ENCODE results near the gene JSRP1. TPM values are rescaled to one million over a fixed set of nuclear protein-coding genes. Genes with fewer than 3 reads are reported as not detected.

JSRP1 gene
- total and polyA plus RNA-seq, 2 donors from 2014 or later = 0.37 to 5.0 TPM

GRCh38 chr19:2230807-2231533 is 25.2 kb downstream of the JSRP1 start:
- DNase-seq (no peak), FAIRE-seq (no peak)
- peaks cover 0 to 5% (median 3%) of the 10 kb centered on the region in 3 donors for H3K36me3 ChIP-seq (ENCODE audit: control insufficient read depth in 2 of 3, insufficient read depth in 3 of 3, low read length in 3 of 3)
- H3K27me3 ChIP-seq (ENCODE audit: control insufficient read depth, insufficient read depth, low read length) = no peaks in the 10 kb centered on the region
- H3K9me3 ChIP-seq (ENCODE audit: control insufficient read depth in 2 of 3, insufficient read depth in 1 of 3, low read length in 3 of 3) = no peaks in the 10 kb centered on the region
- peaks cover 0 to 24% (median 0%) of the 10 kb centered on the region in 3 donors for H3K4me1 ChIP-seq (ENCODE audit: control insufficient read depth in 2 of 3, insufficient read depth in 2 of 3, low read depth in 1 of 3, low read length in 3 of 3)
- intact Hi-C loops (cut with DNase I) = no loop called here
- H3K27ac ChIP-seq (ENCODE audit: low read depth in 2 of 2, low read length in 2 of 2) = no peak overlapping the region
- no peak overlapping the region for H3K4me3 ChIP-seq (ENCODE audit: low read length in 3 of 3)
- TF ChIP-seq CTCF (IDR thresholded peaks at IDR 0.05; ENCODE audit: borderline replicate concordance, extremely low read depth, insufficient read depth) = no peak
- H3K9ac ChIP-seq (ENCODE audit: low read length in 3 of 3) = no peak overlapping the region

GRCh38 chr19:2230033-2230531 is 26.1 kb downstream of the JSRP1 start:
- intact Hi-C loops (cut with DNase I) = no loop called here
- no peak for TF ChIP-seq CTCF (IDR thresholded peaks at IDR 0.05; ENCODE audit: borderline replicate concordance, extremely low read depth, insufficient read depth)

GRCh38 chr19:2229103-2230032 is 26.8 kb downstream of the JSRP1 start:
- DNase-seq (no peak), FAIRE-seq (no peak)
- intact Hi-C loops (cut with DNase I) = no loop called here
- peaks cover 0 to 18% (median 0%) of the 10 kb centered on the region in 3 donors for H3K4me1 ChIP-seq (ENCODE audit: control insufficient read depth in 2 of 3, insufficient read depth in 2 of 3, low read depth in 1 of 3, low read length in 3 of 3)
- no peaks in the 10 kb centered on the region for H3K9me3 ChIP-seq (ENCODE audit: control insufficient read depth in 2 of 3, insufficient read depth in 1 of 3, low read length in 3 of 3)
- H3K27ac ChIP-seq (ENCODE audit: low read depth in 2 of 2, low read length in 2 of 2) = no peak overlapping the region
- no peak overlapping the region for H3K9ac ChIP-seq (ENCODE audit: low read length in 3 of 3)
- peaks cover 0 to 8% (median 3%) of the 10 kb centered on the region in 3 donors for H3K36me3 ChIP-seq (ENCODE audit: control insufficient read depth in 2 of 3, insufficient read depth in 3 of 3, low read length in 3 of 3)
- no peaks in the 10 kb centered on the region for H3K27me3 ChIP-seq (ENCODE audit: control insufficient read depth, insufficient read depth, low read length)
- no peak overlapping the region for H3K4me3 ChIP-seq (ENCODE audit: low read length in 3 of 3)
- no peak for TF ChIP-seq CTCF (IDR thresholded peaks at IDR 0.05; ENCODE audit: borderline replicate concordance, extremely low read depth, insufficient read depth)

More at GRCh38 chr19:2230033-2230531, 26.1 kb downstream of the JSRP1 start:
- no peak overlapping the region for H3K4me3 ChIP-seq (ENCODE audit: low read length in 3 of 3)
- no peak overlapping the region for H3K27ac ChIP-seq (ENCODE audit: low read depth in 2 of 2, low read length in 2 of 2)
- DNase-seq = no peak
- H3K36me3 ChIP-seq (ENCODE audit: control insufficient read depth in 2 of 3, insufficient read depth in 3 of 3, low read length in 3 of 3) = peaks cover 0 to 8% (median 3%) of the 10 kb centered on the region in 3 donors
- FAIRE-seq = no peak
- no peaks in the 10 kb centered on the region for H3K27me3 ChIP-seq (ENCODE audit: control insufficient read depth, insufficient read depth, low read length)
- no peak overlapping the region for H3K9ac ChIP-seq (ENCODE audit: low read length in 3 of 3)
- H3K4me1 ChIP-seq (ENCODE audit: control insufficient read depth in 2 of 3, insufficient read depth in 2 of 3, low read depth in 1 of 3, low read length in 3 of 3) = peaks cover 0 to 21% (median 0%) of the 10 kb centered on the region in 3 donors
- H3K9me3 ChIP-seq (ENCODE audit: control insufficient read depth in 2 of 3, insufficient read depth in 1 of 3, low read length in 3 of 3) = no peaks in the 10 kb centered on the region

All from kidney (tissue), 14 donors.